DOHH2 (cell line): ENCODE data around the gene ZNF324.

Experiments
- H3F3A ChIP-seq: fragments of 200-600 bp; sonication (generic), shearing (Covaris generic); 2 replicates; pipeline ENCODE4 v1.6.0; 2016; ENCODE audit warnings: antibody characterized with exemption, mild to moderate bottlenecking; ENCODE audit not compliant: control insufficient read depth, insufficient read depth
- H3K27ac ChIP-seq: fragments of 200-600 bp; sonication (generic); 2 replicates; pipeline ENCODE4 v1.5.1; 2014; ENCODE audit warnings: low read depth, mild to moderate bottlenecking, low read length, moderate library complexity
- H3K27me3 ChIP-seq: fragments of 200-600 bp; sonication (generic); 2 replicates; pipeline ENCODE4 v1.6.1; 2014; ENCODE audit warnings: mild to moderate bottlenecking, low read length, mixed read lengths; ENCODE audit not compliant: control insufficient read depth
- H3K36me3 ChIP-seq: fragments of 200-600 bp; sonication (generic); 2 replicates; pipeline ENCODE4 v1.6.1; 2014; ENCODE audit warnings: mild to moderate bottlenecking, low read length, moderate library complexity, mixed read lengths; ENCODE audit not compliant: control insufficient read depth
- H3K4me1 ChIP-seq: fragments of 200-600 bp; sonication (generic); 2 replicates; pipeline ENCODE4 v1.6.1; 2014; ENCODE audit warnings: mild to moderate bottlenecking, low read length, mixed read lengths; ENCODE audit not compliant: control insufficient read depth
- H3K4me2 ChIP-seq: fragments of 200-600 bp; sonication (generic); 2 replicates; pipeline ENCODE4 v1.6.0; 2014; ENCODE audit warnings: mild to moderate bottlenecking, low read length, moderate library complexity
- H3K4me3 ChIP-seq: fragments of 200-600 bp; sonication (generic); 2 replicates; pipeline ENCODE4 v1.5.1; 2014; ENCODE audit warnings: mild to moderate bottlenecking, low read length, mixed read lengths
- H3K79me2 ChIP-seq: fragments of 200-600 bp; sonication (generic); 2 replicates; pipeline ENCODE4 v1.6.1; 2014; ENCODE audit warnings: mild to moderate bottlenecking, low read length, mixed read lengths; ENCODE audit not compliant: control insufficient read depth
- H3K9me2 ChIP-seq: fragments of 200-600 bp; sonication (generic); replicated peaks from 2 replicates; pipeline ENCODE4 v1.6.1; 2014; ENCODE audit warnings: mild to moderate bottlenecking, low read length, mixed read lengths; ENCODE audit not compliant: control insufficient read depth
- H3K9me3 ChIP-seq: fragments of 200-600 bp; sonication (generic); 2 replicates; pipeline ENCODE4 v1.6.1; 2014; ENCODE audit warnings: antibody characterized with exemption, low read length, mixed read lengths; ENCODE audit not compliant: control insufficient read depth, insufficient read depth
- H4K20me1 ChIP-seq: fragments of 200-600 bp; sonication (generic); 2 replicates; pipeline ENCODE4 v1.6.0; 2014; ENCODE audit warnings: low read depth, mild to moderate bottlenecking, antibody characterized with exemption, low read length, moderate library complexity; ENCODE audit not compliant: control insufficient read depth, insufficient read depth
- EZH2phosphoT487 ChIP-seq: fragments of 200-600 bp; sonication (generic); IDR thresholded peaks from 2 replicates; pipeline ENCODE4 v1.6.1; 2017; ENCODE audit warnings: borderline replicate concordance, mild to moderate bottlenecking, antibody characterized with exemption, low read length, moderate library complexity, mixed read lengths
- TF ChIP-seq, protein P1 (sequence below): fragments of 200-600 bp; sonication (generic); IDR thresholded peaks from one replicate; pipeline ENCODE4 v1.5.1; 2014; ENCODE audit warnings: antibody characterized with exemption, mild to moderate bottlenecking, low read depth, low read length; ENCODE audit not compliant: poor library complexity, severe bottlenecking

ZNF324 gene

DNA sequence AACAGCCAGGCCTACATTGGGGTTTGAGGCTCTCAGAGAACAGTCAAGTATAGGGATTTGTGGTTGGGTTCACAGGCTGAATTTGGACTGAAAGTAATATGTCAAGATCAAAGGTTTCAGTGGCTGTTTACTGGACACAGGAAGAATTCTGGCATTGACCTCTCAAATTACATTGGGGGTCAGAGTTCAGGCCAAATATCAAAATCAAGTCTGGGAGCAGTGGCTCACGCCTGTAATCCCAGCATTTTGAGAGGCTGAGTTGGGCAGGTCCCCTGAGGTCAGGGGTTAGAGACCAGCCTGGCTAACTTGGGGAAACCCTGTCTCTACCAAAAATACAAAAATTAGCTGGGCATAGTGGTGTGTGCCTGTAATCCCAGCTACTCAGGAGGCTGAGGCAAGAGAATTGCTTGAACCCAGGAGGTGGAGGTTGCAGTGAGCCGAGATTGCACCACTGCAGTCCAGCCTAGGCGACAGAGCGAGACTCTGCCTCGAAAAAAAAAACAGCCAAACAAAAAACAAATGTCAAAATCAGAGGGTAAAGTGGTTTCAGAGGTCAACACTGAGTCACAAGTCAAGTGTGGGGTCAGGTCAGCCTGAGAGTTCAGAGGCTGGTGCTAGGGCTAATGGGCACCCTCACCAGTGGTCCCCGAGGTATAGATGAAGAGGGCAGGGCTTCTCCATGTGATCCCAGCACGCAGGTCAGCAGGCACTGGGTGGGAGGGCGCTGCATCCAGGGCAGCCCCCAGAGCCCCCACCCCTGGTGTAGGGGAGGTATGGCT, 43.4 kb downstream of the ZNF324 start:
- H3K27ac ChIP-seq: no peak overlapping the region
- no peaks in the 10 kb centered on the region for H3K9me2 ChIP-seq
- H3K36me3 ChIP-seq: peaks cover 5% of the 10 kb centered on the region
- H3K9me3 ChIP-seq: no peaks in the 10 kb centered on the region
- no peak overlapping the region for H3K4me2 ChIP-seq
- no peaks in the 10 kb centered on the region for H4K20me1 ChIP-seq
- TF ChIP-seq EZH2phosphoT487: no peak
- TF ChIP-seq, protein P1, sequence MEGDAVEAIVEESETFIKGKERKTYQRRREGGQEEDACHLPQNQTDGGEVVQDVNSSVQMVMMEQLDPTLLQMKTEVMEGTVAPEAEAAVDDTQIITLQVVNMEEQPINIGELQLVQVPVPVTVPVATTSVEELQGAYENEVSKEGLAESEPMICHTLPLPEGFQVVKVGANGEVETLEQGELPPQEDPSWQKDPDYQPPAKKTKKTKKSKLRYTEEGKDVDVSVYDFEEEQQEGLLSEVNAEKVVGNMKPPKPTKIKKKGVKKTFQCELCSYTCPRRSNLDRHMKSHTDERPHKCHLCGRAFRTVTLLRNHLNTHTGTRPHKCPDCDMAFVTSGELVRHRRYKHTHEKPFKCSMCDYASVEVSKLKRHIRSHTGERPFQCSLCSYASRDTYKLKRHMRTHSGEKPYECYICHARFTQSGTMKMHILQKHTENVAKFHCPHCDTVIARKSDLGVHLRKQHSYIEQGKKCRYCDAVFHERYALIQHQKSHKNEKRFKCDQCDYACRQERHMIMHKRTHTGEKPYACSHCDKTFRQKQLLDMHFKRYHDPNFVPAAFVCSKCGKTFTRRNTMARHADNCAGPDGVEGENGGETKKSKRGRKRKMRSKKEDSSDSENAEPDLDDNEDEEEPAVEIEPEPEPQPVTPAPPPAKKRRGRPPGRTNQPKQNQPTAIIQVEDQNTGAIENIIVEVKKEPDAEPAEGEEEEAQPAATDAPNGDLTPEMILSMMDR: no peak
- no peak overlapping the region for H3K4me3 ChIP-seq
- H3K79me2 ChIP-seq: peaks cover 14% of the 10 kb centered on the region
- H3K27me3 ChIP-seq: no peaks in the 10 kb centered on the region
- H3F3A ChIP-seq: 0 out of 2 replicates have a peak, but pooled peaks cover under 1% of the 10 kb centered on the region
- peaks cover 16% of the 10 kb centered on the region for H3K4me1 ChIP-seq

DNA sequence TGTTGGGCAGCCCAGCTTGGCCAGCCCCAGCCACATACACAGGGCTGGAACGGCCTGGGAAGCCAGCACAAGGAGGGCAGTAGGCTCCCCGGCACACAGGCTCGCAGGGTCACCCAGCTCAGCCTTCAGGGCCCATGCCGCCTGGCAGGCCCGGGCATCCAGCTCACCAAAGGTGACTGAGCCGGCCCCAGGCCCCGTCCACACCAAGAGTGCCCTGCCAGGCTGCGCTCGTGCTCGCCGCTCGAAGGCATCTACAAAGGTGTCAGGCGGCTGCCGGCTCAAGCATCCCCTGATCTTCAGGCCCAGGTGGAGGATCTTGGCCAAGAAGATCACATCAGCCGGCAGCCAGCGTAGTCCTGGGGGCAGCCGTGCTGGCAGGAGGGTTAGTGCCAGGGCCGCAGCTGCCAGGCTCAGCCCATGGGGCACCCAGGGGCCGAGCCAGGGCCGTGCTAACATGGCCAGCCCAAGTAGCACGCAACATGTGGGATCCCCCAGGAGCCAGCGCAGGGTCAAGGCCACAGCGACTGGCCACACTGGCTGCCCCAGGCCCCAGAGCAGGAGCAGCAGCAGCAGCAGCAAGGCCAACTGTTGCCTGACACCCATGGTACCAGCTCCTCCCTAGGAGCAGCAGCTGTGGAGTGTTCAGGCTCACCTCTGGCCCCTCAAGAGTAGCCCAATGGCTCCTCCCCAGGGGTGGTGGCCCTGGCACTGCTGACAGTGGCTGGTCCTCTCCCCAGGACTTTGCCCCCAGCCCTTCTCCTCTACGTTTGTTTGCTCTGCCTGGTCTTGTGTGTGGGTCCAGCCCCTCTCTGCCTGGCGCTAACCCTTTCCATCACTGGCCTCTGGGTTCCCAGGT, 44.7 kb downstream of the ZNF324 start, which contains the start of gene SLC27A5:
Gene SLC27A5, minus strand, starts transcription at position 640 of the 856 bp plus-strand sequence. Its CDS starts 37 bp downstream, at position 603.
- no peaks in the 10 kb centered on the region for H3K9me2 ChIP-seq
- TF ChIP-seq, protein P1: no peak
- no peak for TF ChIP-seq EZH2phosphoT487
- H3K4me3 ChIP-seq: no peak within 1 kb of the TSS
- peaks cover 26% of the 10 kb centered on the region for H3K4me1 ChIP-seq
- H4K20me1 ChIP-seq: no peaks in the 10 kb centered on the region
- H3K27ac ChIP-seq: no peak within 1 kb of the TSS
- no peaks in the 10 kb centered on the region for H3K27me3 ChIP-seq
- peaks cover 18% of the 10 kb centered on the region for H3K36me3 ChIP-seq
- peaks cover 27% of the 10 kb centered on the region for H3K79me2 ChIP-seq
- no peak within 1 kb of the TSS for H3K4me2 ChIP-seq
- H3K9me3 ChIP-seq: no peaks in the 10 kb centered on the region
- peaks cover 6% of the 10 kb centered on the region; the same call in 1 of the 2 replicates for H3F3A ChIP-seq

DNA sequence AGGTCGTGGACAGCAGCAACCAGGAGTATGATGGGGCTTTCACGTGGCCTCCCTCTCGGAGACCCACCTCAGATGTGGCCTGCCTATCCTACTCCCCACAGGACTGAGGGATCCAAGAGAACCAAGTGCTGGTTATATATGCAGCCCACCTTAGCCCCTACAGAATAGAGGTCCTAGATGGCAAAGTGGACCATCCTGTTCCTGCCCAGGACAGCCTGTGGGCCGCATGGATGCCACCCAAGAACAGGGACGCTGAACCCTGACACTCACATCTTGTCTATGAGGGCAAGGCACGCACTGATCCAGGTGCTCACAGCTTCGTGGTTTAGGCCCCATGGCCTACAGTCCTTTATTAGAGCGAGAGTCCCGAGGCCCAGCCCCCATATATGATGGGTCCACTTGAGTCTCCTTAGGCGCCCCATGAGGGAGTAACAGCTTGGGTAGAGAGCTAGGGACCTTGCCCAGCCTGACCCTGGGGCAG, 46.4 kb downstream of the ZNF324 start:
- Histone ChIP-seq H3K36me3 (peaks cover 28% of the 10 kb centered on the region), H3K27ac (no peak overlapping the region), H3K4me3 (peak overlapping the region; percentile 87), H3F3A (peaks cover 6% of the 10 kb centered on the region; the same call in 1 of the 2 replicates), H3K9me2 (no peaks in the 10 kb centered on the region), H4K20me1 (no peaks in the 10 kb centered on the region), H3K4me2 (peak overlapping the region; percentile 91), H3K9me3 (no peaks in the 10 kb centered on the region), H3K4me1 (peaks cover 30% of the 10 kb centered on the region), H3K27me3 (no peaks in the 10 kb centered on the region), H3K79me2 (peaks cover 43% of the 10 kb centered on the region)
- no peak for TF ChIP-seq EZH2phosphoT487
- TF ChIP-seq, protein P1: no peak
